ENCODE results near the gene SKOR1. TPM values are rescaled to one million over a fixed set of nuclear protein-coding genes. Genes with fewer than 3 reads are reported as not detected.

The SKOR1 gene
- total and polyA plus RNA-seq, 2 of the 13 experiments (the other 11 are each of a cell fraction or from before 2014, with no cell fraction given): 0.09 to 0.11 TPM

DNA sequence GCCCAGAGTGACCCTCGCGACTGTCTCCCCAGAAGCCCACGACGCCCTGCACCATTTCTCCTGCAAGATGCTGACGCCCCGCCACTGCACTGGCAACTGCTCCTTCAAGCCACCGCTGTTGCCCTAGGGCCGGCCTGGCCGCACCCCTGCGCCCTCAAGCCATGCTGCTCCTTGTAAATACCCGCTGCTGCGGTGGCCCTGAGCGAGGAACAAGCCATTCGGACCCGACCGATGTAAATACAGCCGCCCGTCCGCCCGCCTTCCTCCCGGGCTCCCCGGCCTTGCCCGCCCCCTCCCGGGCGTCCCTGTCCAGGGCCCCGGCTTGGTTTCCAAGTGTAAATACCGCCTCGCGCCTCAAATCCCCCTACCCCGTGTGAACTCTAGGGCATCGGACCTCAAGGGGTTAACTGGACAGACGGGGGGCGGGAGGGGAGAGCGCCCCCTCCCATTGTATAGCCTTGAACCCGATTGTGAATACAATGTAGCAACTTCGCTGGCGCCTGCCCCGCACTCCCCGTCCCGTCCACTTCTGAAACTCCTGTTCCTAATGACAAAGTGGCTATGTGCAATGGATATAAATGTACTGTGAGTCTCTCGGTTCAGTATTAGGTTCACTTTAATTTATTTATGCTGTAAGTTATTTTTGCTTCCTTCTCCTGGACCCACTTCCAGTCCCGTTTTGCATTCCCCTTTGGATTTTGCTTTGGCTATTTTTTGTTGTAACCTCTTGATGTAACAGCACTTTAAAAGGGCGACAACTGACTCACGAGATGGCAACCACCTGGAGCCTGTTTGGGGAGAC is 8.6 kb downstream of the SKOR1 start (continued):
- TF ChIP-seq, protein P1, sequence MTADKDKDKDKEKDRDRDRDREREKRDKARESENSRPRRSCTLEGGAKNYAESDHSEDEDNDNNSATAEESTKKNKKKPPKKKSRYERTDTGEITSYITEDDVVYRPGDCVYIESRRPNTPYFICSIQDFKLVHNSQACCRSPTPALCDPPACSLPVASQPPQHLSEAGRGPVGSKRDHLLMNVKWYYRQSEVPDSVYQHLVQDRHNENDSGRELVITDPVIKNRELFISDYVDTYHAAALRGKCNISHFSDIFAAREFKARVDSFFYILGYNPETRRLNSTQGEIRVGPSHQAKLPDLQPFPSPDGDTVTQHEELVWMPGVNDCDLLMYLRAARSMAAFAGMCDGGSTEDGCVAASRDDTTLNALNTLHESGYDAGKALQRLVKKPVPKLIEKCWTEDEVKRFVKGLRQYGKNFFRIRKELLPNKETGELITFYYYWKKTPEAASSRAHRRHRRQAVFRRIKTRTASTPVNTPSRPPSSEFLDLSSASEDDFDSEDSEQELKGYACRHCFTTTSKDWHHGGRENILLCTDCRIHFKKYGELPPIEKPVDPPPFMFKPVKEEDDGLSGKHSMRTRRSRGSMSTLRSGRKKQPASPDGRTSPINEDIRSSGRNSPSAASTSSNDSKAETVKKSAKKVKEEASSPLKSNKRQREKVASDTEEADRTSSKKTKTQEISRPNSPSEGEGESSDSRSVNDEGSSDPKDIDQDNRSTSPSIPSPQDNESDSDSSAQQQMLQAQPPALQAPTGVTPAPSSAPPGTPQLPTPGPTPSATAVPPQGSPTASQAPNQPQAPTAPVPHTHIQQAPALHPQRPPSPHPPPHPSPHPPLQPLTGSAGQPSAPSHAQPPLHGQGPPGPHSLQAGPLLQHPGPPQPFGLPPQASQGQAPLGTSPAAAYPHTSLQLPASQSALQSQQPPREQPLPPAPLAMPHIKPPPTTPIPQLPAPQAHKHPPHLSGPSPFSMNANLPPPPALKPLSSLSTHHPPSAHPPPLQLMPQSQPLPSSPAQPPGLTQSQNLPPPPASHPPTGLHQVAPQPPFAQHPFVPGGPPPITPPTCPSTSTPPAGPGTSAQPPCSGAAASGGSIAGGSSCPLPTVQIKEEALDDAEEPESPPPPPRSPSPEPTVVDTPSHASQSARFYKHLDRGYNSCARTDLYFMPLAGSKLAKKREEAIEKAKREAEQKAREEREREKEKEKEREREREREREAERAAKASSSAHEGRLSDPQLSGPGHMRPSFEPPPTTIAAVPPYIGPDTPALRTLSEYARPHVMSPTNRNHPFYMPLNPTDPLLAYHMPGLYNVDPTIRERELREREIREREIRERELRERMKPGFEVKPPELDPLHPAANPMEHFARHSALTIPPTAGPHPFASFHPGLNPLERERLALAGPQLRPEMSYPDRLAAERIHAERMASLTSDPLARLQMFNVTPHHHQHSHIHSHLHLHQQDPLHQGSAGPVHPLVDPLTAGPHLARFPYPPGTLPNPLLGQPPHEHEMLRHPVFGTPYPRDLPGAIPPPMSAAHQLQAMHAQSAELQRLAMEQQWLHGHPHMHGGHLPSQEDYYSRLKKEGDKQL (CRISPR knock-in tag; IDR thresholded peaks at IDR 0.05; ENCODE audit: low read depth): no peak
- TF ChIP-seq WIZ (CRISPR knock-in tag; IDR thresholded peaks at IDR 0.05): no peak
- TF ChIP-seq TRIM24 (CRISPR knock-in tag; IDR thresholded peaks at IDR 0.05): no peak
- TF ChIP-seq ZFP37 (CRISPR knock-in tag; IDR thresholded peaks at IDR 0.05; ENCODE audit: borderline replicate concordance): no peak
- TF ChIP-seq ZNF501 (CRISPR knock-in tag; IDR thresholded peaks at IDR 0.05): 0 out of 2 replicates have a peak, but pooled peaks have one; percentile 31
- no peak for TF ChIP-seq POLR2A (IDR thresholded peaks at IDR 0.05; ENCODE audit: insufficient read depth in 1 of 2, low read depth in 2 of 2, low read length in 2 of 2)
- TF ChIP-seq, protein P2, sequence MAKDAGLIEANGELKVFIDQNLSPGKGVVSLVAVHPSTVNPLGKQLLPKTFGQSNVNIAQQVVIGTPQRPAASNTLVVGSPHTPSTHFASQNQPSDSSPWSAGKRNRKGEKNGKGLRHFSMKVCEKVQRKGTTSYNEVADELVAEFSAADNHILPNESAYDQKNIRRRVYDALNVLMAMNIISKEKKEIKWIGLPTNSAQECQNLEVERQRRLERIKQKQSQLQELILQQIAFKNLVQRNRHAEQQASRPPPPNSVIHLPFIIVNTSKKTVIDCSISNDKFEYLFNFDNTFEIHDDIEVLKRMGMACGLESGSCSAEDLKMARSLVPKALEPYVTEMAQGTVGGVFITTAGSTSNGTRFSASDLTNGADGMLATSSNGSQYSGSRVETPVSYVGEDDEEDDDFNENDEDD (CRISPR knock-in tag; IDR thresholded peaks at IDR 0.05; ENCODE audit: borderline replicate concordance): no peak
- TF ChIP-seq RORA (CRISPR knock-in tag; IDR thresholded peaks at IDR 0.05): no peak
- TF ChIP-seq ZNF775 (CRISPR knock-in tag; IDR thresholded peaks at IDR 0.05; ENCODE audit: borderline replicate concordance): no peak
- TF ChIP-seq NCOA5 (CRISPR knock-in tag; IDR thresholded peaks at IDR 0.05): no peak
- TF ChIP-seq ZNF687 (CRISPR knock-in tag; IDR thresholded peaks at IDR 0.05): peak; percentile 64
- no peak for TF ChIP-seq FOXP1 (IDR thresholded peaks at IDR 0.05)
- no peak for TF ChIP-seq FOXP1 (CRISPR knock-in tag; IDR thresholded peaks at IDR 0.05)
- no peak for TF ChIP-seq HNRNPLL (IDR thresholded peaks at IDR 0.05; ENCODE audit: low read depth, low read length, poor library complexity, severe bottlenecking)
- TF ChIP-seq NFIC (IDR thresholded peaks at IDR 0.05; ENCODE audit: low read length): no peak
- TF ChIP-seq ZNF3 (CRISPR knock-in tag; IDR thresholded peaks at IDR 0.05): no peak
- TF ChIP-seq ZSCAN29 (CRISPR knock-in tag; conservative IDR thresholded peaks at IDR 0.05): no peak
- no peak for TF ChIP-seq ZNF616 (CRISPR knock-in tag; IDR thresholded peaks at IDR 0.05; ENCODE audit: low read depth)
- no peak for TF ChIP-seq HCFC1 (IDR thresholded peaks at IDR 0.05; ENCODE audit: low read depth, low read length)
- TF ChIP-seq ZNF367 (CRISPR knock-in tag; IDR thresholded peaks at IDR 0.05; ENCODE audit: borderline replicate concordance): no peak
- TF ChIP-seq JDP2 (CRISPR knock-in tag; IDR thresholded peaks at IDR 0.05; ENCODE audit: borderline replicate concordance): no peak

All from HepG2 (cell line).